Retinal pigment epithelial cell (primary cell): ENCODE results near the gene CD33.

Source experiments
- DNase-seq: peaks from one replicate; pipeline ENCODE4 v3.0.0-alpha.2; 2010; ENCODE audit warnings: low read depth
- H3K4me3 ChIP-seq: 2 replicates; pipeline ENCODE4 v1.5.1; 2011; ENCODE audit warnings: mild to moderate bottlenecking, low read length, control low read depth, moderate library complexity
- TF ChIP-seq, protein P1 (sequence below): conservative IDR thresholded peaks from 2 replicates; pipeline ENCODE4 v1.5.1; 2011; ENCODE audit warnings: low read depth, low read length, control low read depth, inconsistent platforms

Gene CD33

GRCh38 chr19:51226067-51226466 lies 1.2 kb downstream of the CD33 start:
- TF ChIP-seq, protein P1, sequence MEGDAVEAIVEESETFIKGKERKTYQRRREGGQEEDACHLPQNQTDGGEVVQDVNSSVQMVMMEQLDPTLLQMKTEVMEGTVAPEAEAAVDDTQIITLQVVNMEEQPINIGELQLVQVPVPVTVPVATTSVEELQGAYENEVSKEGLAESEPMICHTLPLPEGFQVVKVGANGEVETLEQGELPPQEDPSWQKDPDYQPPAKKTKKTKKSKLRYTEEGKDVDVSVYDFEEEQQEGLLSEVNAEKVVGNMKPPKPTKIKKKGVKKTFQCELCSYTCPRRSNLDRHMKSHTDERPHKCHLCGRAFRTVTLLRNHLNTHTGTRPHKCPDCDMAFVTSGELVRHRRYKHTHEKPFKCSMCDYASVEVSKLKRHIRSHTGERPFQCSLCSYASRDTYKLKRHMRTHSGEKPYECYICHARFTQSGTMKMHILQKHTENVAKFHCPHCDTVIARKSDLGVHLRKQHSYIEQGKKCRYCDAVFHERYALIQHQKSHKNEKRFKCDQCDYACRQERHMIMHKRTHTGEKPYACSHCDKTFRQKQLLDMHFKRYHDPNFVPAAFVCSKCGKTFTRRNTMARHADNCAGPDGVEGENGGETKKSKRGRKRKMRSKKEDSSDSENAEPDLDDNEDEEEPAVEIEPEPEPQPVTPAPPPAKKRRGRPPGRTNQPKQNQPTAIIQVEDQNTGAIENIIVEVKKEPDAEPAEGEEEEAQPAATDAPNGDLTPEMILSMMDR: no peak
- H3K4me3 ChIP-seq: no peak overlapping the region
- DNase-seq: no peak

- no peak overlapping the region for H3K4me3 ChIP-seq
- DNase-seq: no peak
- TF ChIP-seq, protein P1: no peak
Observed at GRCh38 chr19:51227326-51227725, 2.4 kb downstream of the CD33 start.

- no peak overlapping the region for H3K4me3 ChIP-seq
- TF ChIP-seq, protein P1: no peak
- no peak for DNase-seq
Observed at GRCh38 chr19:51227966-51228365, 3.1 kb downstream of the CD33 start.

DNA sequence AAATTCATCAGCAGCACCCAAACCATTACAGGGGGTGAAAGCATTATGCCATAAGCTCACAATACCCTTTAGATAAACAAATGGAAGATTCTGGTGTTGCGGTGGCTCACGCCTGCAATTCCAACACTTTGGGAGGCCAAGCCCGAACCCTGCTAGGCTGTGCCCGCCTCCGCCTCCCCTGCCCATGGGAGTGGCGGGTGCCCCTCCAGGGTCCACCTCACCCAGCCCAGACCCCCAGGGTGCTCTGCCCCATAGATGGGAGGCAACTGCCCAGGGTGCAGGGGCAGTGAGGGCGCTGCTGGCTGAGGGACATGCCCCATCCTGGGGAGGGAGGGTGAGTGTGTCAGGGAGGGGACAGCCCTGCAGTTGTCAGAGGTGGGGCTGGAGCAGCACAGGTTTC lies 16.0 kb downstream of the CD33 start:
- no peak for DNase-seq
- H3K4me3 ChIP-seq: no peak overlapping the region
- TF ChIP-seq, protein P1: no peak

DNA sequence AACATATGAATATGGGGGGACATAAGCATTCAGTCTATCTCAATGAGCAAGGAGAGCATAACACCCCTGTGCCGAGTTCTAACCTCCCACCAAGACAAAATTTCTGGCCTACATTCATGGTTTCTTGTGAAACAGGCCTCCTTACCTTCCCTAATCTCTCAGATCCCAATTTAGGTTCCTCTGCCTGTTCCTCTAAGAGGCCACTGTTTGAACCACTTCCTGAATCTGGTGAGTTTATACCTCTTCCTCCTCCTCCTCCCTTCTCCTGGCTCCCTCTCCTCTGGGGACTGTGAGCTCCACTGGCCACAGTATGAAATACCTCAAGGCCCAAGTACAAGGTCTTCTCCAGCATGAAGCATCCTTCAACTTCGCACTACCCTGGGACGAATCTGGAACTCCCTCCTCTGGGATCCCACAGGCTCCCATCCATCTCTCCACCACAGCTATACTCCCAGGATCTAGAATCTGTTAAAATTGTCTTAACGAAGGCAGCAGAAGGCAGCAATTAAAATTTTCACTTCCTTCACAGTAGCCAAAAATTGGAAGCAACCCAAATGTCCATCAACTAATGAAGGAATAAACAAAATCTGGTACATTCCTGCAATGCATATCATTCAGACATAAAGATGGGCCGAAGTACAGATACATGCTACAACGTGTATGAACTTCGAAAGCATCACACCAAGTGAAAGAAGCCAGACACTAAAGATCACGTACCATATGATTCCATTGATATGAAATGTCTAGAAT lies 18.2 kb downstream of the CD33 start:
- no peak for DNase-seq
- H3K4me3 ChIP-seq: no peak overlapping the region
- TF ChIP-seq, protein P1: no peak

- DNase-seq: no peak
- TF ChIP-seq, protein P1: no peak
- no peak overlapping the region for H3K4me3 ChIP-seq
Observed at GRCh38 chr19:51246164-51246552, 21.3 kb downstream of the CD33 start.

GRCh38 chr19:51247972-51248590 lies 23.2 kb downstream of the CD33 start:
- no peak for DNase-seq
- no peak overlapping the region for H3K4me3 ChIP-seq
- TF ChIP-seq, protein P1: no peak
